ENCODE measurements around the gene ZSCAN20.

Gene ZSCAN20

DNA sequence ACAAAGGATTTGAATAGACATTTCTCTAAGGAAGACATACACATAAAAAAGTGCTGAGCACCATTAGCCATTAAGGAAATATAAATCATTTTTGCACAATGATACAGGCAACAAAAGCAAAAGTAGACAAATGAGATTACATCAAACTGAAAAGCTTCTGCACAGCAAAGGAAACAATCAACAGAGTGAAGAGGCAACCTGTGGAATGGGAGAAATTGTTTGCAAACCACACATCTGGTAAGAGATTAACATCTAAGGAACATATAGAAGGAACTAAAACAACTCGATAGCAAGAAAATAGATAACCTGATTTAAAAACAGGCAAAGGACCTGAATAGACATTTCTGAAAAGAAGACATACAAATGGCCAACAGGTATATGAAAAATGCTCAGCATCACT lies 57.5 kb downstream of the ZSCAN20 start:
- no peak for DNase-seq (ENCODE audit: low spot score)

DNA sequence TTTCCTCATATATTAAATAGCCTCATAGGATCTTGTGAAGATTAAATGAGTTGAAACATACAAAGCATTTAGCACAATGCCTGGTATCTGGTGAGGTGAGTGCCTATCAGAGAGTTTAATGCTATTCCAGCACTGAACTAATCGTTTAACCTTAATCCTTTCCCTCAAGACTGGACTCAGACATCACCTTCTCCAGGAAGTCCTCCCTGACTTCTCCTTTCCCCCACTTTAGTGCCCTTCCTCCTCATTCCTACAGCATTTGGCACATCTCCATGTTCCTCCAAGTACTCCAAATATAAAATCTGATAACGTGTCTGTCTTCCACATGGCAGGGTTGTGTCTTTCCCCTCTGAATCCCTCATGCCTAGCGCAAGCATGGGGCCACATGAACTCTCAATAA lies 59.8 kb downstream of the ZSCAN20 start:
- DNase-seq (ENCODE audit: low spot score) = no peak

DNA sequence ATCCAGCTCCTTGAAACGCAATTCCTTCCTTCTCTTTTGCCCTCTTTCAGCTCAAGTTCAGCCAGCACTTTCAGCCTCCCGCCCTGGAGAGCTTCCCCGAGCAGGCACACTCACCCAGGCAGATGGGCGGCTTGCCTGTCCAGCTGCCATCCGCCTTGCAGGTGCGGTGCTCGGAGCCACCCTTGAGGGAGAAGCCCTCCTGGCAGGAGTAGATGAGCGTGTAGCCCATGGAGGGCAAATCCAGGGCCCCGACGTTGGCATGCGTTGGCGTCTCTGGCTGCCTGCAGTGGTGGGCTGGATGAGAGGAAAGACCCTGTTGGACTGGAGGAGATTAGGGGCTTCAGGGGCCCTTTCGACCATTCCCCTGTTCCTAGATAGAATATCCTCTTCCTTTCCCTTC lies 60.5 kb downstream of the ZSCAN20 start:
- DNase-seq (ENCODE audit: low spot score) = no peak

DNA sequence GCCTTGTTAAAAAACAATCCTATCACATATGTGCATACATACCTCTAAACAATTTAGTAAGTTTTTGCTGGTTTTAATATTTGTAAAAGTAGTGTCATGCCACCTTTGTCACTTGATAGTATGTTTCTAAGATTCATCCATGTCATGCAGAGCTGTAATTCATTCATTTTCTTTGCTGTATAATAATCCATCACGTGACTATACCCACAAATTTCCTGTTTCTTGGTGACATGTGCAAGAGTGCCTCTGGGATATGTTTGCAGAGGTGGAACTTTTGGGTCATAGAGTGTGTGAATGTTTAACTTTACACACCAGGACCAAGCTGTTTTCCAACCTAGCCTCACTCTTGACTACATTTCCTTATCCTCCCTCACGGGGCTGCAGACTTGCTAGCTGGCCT lies 62.9 kb downstream of the ZSCAN20 start:
- no peak for DNase-seq (ENCODE audit: low spot score)

DNA sequence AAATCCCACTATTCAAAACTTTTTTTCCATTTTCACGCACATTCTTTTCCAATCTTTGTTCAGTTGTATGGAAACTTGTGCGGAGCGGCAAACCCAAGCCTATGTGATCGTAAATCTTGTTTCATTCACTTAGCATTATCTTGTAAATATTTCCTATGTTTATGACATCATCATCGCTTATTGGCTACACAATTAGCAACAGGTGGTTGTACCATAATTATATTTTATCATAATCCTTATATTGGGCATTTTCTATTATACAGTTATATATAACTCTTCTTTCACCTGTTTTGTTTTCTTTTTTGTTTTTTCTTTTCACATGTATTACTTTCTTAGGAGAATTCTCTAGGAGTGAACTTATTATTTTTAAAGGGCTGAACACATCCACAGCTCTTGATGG lies 65.4 kb downstream of the ZSCAN20 start:
- no peak for DNase-seq (ENCODE audit: low spot score)

DNA sequence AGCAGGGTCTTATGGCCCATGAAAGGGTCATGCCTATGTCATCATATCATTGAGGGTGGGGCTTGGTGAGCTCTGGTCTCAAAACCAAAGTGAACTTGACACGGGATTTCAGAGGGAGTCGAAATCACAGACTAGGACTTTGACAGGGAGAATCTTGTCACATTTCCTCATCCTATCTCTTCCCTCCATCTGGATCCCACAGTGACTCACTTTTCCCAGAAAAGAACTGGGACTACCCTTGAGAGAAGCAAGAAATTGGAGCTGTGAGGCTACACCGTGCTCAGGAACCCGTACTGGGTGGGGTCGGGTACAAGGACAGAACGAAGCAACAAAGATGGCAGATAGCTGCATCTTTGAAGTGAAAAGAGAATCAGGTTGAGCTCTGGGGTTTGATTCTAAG lies 69.5 kb downstream of the ZSCAN20 start:
- no peak for DNase-seq (ENCODE audit: low spot score)
